GM19239 (cell line): ENCODE data around the gene INPP5A.
A peak's percentile ranks its signal among the peaks of the same experiment; 100 is the strongest.
"Not testable (repeated sequence)": the region's sequence is repeated elsewhere in the genome, so short reads cannot be mapped to it uniquely, and the experiment has no call there.

Experiments
- DNase-seq: peaks from one replicate; pipeline ENCODE4 v3.0.0; 2011; ENCODE audit warnings: low spot score; ENCODE audit not compliant: insufficient read length
- FAIRE-seq: peaks from 2 replicates; lab custom pipeline; 2011; peaks lifted over from hg19 to GRCh38; lab: Jason Lieb, UNC

The INPP5A gene

DNA sequence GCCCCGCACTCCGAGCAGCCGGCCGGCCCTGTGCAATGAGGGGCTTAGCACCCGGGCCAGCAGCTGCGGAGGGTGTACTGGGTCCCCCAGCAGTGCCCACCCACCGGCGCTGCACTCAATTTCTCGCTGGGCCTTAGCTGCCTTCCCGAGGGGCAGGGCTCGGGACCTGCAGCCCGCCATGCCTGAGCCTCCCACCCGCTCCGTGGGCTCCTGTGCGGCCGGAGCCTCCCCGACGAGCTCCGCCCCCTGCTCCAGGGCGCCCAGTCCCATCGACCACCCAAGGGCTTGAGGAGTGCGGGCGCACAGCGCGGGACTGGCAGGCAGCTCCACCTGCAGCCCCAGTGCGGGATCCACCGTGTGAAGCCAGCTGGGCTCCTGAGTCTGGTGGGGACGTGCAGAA lies 143.2 kb downstream of the INPP5A start:
- DNase-seq, FAIRE-seq: not testable (repeated sequence)

DNA sequence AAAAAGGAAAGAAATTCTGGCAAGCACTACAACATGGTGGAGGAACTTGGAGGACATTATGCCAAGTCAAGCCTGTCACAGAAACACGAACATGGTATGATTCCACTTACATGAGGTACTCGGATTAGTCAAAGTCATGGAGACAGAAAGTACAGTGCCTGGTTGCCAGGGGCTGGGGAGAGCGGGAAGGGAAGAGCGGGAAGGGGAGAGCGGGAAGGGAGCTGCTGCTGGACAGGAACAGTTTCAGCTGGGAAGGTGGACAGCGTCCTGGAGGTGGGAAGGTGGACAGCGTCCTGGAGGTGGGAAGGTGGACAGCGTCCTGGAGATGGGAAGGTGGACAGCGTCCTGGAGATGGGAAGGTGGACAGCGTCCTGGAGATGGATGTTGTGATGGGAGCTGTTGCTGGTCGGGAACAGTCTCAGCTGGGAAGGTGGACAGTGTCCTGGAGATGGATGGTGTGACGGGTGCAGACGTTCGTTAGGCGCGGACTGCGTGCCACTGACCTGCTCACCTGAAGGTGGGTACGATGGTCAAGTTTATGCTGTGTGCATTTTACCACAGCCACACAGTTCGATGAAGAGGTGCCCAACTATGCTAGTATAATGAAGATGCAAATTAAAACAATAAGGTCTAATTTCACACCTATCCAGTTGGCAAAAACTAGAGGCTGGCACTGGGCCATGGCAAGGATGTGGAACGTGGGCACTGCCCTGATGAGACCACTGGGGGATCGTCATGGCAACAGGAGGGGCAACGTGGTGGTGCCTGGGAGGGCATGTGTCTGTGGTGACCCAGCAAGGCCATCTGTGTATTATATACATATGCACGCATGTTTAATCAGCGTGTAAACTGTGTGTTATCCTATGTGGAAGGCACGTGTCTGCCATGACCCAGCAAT lies 144.5 kb downstream of the INPP5A start:
- DNase-seq: no peak
- no peak for FAIRE-seq

DNA sequence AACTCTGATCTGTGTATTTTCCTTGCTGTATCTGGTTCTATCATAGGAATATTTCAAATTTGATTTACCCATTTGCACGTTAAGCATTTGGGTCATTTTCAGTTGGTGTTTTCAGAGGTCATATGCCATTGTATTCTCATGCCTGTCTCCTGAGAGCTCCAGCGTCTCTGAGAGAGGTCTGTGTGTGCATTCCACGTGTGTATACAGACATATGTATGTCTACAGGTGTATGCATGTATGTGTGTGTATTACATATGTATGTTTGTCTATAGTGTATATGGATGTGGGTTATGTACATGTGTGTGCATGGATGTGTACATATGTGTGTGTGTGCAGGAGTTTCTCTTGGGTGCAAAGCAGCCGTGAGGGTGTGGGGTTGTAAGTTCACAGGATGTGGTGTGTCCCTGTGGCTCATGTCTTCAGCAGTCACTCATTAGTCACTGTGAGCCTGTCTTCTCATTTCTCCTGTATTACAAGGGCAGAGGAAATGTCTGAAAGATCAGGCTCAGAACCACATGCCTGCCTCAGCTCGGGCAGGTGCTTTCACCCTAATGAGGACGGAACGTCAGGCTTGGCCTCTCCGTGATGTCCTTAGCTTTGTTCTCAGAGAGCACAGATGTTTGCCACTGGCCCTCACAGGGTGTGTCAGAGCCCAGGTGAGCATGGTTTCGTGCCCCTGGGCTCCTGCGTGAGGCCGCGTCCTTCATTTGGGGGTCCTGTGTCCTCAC lies 146.7 kb downstream of the INPP5A start:
- DNase-seq (peak; percentile 63), FAIRE-seq (peak; percentile 58)

DNA sequence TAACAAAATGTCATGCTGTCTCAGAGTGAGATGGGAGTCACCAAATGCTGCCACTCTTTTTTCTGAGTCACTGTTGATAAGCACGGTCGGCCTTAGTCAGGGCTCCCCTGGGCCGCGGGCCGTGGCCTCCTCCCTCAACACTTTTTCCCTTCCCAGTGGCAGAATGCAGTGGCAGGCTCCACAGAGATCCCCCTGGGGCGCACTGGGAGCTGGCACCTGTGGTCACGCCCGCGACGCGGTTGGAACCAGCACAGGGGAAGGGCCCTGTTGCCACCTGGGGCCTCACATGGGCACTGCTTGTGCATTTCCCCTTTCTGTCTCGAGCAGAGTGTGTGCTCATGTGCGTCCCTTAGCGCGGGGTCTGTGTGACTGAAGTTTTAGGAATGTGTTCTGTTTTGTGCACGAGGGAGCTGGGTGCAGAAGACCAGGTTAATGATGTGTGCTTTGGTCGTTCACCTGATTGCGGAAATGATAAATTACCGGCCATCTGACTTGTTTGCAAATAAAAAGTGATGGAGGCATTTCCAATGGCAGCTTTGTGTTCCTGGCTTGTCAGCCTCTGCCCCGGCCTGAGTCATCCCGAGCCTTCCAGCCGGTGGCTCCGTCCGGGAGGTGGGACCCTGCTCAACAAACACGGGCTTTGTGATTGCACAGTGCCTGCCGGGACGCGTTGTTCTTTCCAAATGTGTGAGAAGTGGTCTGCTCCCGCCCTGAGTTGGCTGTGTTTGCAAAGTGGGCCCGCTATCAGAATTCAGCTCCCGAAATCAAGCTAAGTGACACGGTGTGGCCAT lies 147.7 kb downstream of the INPP5A start:
- FAIRE-seq (no peak), DNase-seq (no peak)

DNA sequence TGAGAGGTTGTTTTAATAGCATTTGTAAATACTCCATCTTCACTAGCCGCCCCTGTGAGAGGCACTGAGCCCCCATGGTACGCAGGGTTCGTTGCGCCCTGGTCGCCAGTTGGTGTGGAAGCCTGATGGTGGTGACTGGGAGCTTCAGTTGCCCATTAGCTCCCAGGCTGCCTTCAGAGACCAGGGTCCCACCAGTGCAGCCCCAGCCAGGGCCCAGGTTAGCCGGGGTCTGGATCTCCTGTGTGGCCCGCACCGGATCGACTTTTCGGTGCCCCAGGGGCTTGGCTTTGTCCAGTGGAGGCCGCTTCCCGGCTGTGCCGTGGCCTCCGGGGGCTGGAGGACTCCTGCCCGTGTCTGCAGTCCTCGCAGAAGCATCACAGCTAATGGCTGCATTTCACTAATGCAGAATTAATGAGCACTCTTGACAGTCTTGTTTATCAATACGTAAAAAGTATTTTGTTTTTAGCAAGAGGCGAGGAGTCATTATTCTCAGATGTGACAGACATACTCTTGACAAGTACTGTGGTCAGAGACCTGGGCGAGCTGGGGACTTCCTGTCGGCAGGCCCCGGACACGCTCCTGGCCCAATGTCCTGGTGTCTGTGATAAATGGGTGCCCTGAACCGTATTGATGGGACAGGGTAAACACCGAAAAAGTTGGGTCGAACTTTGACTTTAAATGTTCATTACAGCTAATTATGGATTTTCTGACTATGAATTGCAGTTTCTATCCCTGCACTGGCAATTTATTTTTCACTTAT lies 148.5 kb downstream of the INPP5A start:
- DNase-seq (no peak), FAIRE-seq (no peak)

DNA sequence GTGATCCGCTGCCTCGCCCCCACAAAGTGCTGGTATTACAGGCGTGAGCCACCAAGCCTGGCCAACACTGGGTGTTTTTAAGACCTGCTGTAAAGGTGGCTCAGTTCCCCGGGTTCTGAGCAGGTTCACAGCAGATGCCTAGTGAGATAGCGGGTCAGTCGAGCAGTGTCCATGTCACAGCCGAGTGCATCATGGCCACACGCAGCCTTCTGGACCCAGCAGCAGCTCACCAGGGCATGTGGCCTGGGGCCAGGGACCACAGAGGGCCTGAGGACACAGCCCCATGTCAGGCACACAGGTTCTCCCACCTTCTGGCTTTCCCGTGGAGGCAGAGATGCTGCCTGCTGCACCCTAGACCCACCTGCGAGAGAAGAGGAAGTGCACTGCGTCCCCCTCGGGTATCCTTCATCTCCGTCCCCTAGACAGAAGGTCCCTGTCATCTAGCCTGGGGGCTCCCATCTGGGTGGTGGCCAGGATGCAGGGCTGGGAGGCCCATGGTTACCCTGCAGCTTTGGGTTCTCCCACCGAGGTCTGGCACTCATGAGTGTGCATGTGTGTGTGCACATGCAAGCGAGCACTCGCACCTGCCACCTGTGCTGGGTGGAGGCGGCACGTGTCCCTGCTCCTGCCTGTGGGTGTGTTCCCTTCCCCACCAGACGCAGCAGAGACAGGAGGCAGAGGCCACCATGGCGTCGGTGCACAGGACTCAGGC lies 149.8 kb downstream of the INPP5A start:
- DNase-seq (no peak), FAIRE-seq (no peak)

DNA sequence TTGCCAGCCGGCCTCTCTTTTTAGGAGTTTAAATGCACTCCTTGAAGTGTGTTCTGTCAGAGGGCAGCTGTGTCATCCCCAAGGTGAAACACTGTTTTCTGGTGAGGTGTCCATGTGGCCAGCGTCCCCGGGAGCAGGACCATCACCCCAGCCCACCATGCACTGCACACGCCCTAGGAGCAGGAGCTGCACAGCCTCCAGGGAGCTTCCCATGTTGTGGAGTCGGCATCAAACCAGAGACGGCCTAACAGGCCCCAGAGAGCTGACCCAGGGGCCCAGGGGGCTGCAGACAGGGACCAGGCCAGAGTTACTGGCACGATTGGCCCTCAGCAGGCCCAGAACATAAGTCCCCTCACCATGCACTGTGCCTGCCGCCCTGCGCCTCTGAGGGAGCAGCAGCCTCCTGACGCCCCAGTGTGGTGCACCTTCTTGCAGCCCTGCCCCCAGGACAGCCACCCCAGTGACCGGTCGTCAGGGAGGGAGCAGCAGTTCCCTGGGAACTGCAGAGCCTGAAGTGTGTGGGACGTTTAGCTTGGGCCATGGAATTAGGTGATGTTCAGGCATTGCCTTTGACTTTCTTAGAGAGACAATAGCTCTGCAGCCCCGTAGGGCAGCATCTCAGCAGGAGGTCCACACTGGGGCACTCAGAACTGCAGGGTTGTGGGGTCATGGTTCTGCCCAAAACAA lies 150.4 kb downstream of the INPP5A start:
- no peak for DNase-seq
- FAIRE-seq: no peak

DNA sequence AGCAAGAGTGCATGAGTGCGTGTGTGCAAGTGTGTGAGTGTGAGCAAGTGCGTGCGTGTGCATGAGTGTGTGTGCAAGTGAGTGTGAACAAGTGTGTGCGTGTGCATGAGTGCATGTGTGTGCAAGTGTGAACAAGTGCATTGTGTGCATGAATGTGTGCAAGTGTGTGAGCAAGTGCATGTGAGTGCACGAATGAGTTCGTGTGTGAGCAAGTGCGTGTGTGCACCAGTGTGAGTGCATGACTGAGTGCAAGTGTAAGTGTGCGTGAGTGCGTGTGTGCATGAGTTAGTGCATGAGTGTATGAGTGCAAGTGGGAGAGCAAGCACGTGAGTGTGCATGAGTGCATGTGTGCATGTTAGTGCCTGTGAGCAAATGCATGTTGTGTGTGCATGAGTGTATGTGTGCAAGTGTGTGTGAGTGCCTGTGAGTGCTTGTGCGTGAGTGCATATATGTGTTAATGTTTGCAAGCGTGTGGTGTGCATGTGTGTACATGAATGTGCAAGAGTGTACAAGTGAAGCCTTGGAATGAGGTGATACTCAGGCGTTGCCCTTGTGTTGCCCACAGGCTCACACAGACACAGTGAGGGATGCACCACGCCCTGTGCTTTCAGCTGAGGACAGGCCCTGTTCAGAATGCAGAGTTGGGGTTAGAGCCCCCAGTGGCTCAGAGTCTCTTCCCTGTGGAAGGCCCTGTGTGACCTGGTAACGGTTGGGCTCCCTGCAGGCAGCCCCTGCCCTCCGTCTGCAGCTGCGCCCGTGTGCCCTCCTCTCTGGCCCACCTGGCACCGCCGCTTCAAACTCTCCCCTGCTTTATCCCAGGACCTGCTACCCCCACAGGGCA lies 151.2 kb downstream of the INPP5A start:
- DNase-seq: no peak
- FAIRE-seq: no peak

DNA sequence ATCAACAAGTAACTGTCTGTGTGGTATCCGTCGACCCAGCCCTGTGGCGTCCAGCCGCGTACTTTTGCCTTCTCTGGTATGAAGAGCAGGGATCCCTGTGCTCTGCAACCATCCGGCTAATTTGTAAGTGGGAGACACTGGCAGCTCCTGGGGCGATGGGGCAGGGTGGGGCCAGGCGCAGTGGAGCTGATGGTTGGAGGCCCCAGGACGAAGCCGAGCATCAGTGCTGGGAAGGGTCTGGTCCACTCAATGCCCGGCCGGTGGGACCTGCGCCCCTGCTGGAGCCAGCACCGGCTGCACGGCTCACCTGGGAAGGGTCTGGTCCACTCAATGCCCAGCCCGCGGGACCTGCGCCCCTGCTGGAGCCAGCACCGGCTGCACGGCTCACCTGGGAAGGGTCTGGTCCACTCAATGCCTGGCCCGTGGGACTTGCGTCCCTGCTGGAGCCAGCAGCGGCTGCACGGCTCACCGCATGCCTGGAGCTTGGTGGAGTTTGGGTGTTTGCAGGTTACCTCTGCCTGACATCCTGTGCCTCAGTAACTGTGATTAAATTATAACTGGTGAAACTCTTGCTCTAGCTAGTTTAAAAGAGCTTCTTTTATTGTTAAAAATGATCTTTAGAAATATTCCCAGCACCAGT lies 152.3 kb downstream of the INPP5A start:
- FAIRE-seq (no peak), DNase-seq (no peak)

DNA sequence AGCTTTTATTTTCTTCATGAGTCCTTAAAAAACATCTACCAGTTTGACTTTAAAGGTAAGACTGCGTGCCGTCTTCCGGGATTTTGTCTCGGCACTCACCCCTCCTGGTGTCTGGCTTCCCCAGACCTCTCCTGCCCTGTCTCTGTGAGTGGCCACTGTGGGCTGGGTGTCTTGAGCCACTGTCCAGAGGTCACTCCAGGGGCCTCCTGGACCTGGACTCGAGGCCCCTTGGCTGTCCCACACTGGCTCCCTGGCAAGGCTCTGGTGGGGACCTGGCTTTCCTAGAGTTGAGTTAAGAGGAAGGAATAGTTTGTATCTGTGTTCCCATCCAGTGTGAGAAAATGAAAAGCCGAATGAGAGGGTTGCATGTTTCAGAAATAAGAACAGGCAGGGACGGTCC lies 152.8 kb downstream of the INPP5A start:
- DNase-seq: no peak
- FAIRE-seq: no peak

DNA sequence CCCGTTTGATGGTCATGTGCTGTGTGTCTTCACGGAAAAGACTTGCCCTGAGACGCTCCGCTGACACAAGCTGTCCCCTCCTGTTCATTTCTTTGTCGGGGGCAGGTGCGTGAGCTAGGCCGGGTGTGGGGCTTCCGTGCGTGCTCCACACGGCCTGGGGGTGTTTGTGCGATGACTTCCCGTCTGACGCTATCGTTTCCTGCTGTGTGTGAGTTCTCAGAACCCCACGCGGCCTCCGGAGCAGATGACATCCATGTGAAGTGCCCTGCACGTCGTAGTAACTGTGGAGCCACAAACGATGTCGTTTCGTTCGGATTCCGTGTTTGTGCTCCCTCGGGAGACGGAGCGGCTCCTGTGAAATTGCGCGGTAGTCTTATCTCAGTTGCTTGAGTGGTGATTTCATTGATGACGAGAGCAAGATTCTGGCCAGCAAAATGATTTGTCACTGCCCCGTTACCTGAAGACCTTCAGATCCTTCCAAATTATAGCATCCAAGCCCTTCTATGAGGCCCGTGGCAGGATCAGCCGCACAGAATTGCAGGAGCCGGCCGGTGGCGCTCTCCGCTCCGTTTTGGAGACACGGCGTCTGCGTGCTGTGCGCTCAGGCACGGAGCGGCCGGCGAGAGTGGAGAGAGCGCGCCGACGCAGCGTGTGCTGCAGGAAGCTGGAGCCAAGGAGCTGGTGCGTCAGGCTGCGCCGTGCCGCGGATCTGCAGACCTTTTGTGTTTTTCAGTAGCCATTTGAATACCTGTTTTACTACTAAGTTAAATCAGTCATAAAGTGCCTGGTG lies 153.4 kb downstream of the INPP5A start:
- FAIRE-seq (no peak), DNase-seq (no peak)

DNA sequence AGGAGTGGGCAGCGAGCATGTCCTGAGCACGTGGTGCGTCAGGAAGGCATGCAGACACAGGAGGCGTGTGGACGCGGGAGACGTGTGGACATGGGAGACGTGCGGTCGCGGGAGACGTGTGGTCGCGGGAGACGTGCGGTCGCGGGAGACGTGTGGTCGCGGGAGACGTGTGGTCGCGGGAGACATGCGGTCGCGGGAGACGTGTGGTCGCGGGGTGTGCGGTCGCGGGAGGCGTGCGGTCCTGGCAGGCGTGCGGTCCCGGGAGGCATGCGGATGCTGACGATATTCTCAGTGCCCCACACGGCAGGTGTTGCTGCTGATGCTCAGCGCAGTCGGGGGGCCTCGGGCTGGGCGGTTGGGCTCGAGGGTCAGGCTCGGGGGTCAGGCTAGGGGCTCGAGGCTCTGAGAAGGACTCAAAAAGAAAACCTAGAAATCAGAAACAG lies 154.1 kb downstream of the INPP5A start:
- DNase-seq: no peak
- no peak for FAIRE-seq

DNA sequence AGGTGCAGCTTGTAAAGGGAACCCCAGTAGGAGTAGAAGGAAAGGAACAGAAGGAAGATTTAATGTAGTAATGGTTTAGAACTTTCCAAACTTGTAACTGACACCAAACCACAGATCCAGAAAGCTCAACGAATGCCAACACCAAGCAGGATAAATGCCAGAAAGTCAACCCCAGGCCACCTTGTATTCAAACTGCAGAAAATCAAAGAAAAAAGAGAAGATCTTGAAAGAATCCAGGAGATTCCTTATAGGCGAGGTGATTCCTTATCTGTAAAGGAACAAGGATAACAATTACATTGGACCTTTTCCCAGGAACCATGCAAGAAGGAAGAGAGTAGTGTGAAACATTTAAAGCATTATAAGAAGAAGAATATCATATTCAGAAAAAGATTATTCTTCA lies 154.7 kb downstream of the INPP5A start:
- FAIRE-seq (no peak), DNase-seq (no peak)

DNA sequence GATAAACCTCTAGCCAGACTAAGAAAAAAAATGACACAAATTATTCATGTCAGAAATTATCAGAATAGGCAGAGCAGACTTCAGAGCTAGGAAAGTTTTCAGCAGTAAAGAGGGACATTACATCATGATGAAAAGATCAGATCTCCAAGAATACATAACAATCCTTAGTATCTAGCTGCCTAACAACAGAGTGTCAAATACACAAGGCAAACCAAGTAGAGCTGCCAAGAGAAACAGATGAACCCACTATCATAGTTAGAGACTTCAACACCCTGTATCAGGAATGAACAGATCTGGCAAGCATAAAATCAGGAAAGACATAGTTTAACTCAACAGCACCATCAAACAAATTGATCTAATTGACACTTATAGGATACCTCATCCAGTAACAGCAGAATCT lies 156.1 kb downstream of the INPP5A start:
- DNase-seq (no peak), FAIRE-seq (no peak)

DNA sequence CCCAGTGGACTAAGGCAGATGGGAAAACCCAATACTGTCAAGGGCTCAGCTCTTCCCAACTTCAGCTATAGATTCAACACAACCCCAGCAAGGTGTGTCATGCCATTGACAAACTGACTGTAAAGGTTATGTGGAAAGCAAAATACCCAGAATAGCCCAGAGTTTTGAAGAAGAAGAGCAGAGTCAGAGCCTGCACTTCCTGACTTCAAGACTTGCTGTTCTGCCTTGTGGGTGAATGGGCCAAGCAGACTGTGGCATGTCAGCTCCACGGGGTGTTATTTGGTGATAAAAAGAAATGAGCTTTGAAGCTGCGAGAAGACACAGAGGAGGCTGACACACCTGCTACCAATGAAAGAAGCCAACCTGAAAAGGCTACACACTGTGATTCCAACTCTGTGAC lies 158.6 kb downstream of the INPP5A start:
- DNase-seq (no peak), FAIRE-seq (no peak)

DNA sequence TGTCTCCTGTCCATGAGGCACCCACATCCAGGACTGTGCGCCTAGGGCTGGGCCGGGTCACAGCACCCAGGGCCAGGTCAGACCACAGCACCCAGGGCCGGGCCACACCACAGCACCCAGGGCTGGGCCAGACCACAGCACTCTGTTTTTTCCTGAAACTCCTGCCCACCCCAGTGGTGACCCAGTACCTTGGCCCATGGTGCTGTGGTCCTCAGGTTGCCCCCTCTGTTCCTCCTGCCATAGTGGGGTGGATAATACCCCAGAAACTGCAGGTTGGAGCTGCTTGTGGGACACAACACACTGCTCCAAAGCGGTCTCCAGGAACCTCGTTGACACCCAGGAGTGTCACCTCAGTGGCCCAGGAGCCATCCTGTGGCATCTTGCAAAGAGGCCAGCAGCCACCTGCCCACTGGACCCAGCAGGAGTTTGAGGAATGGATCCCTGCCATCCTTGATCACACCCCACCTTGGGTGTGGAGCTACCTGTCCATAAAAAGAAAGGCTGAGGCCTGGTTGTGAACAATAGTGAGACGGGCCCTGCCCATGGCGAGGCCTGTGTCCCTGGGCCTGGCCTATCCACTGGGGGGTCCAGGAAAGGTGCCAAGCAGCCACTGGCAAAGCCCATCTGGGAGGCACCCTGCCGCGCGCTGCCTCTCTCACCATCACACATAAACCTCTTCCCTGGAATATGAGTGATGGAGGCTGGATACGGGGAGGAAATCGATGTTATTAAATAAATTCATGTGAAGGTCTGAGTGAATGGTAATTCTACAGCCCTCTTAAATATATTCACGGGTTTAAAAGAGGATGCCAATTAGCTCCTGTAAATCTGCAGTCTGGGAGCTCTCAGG lies 159.4 kb downstream of the INPP5A start:
- DNase-seq: no peak
- FAIRE-seq: no peak
